SK-N-SH (cell line): ENCODE data around the gene C1QTNF5. TPM values are rescaled to one million over a fixed set of nuclear protein-coding genes. Genes with fewer than 3 reads are reported as not detected.

Source experiments
- CTCF ChIA-PET: fragments of 300-600, 350-600 bp; formaldehyde crosslinking; extraction: SDS; loops from one replicate; lab custom pipeline; 2021; lab: Yijun Ruan, JAX
- POLR2A ChIA-PET: fragments of 350-600 bp; sonication (Branson Sonifier 250); formaldehyde crosslinking; extraction: SDS; loops from one replicate; lab custom pipeline; 2020; ENCODE audit warnings: antibody characterized with exemption, inconsistent platforms; lab: Yijun Ruan, JAX
- DNase-seq: peaks from one replicate; pipeline ENCODE4 v3.0.0; 2012
- H2AFZ ChIP-seq: fragments of 200-600 bp; sonication (generic); 2 replicates; pipeline ENCODE4 v1.8.1; 2016; ENCODE audit warnings: antibody characterized with exemption, mild to moderate bottlenecking, low read depth
- H3F3A ChIP-seq: fragments of 200-600 bp; sonication (generic); replicated peaks from 2 replicates; pipeline ENCODE3; 2016; ENCODE audit warnings: antibody characterized with exemption, mild to moderate bottlenecking; ENCODE audit not compliant: insufficient read depth
- H3K27ac ChIP-seq, 2 experiments: fragments of 200-500 bp in 1 of 2; fragments of 200-600 bp in 1 of 2; sonication (Bioruptor generic) in 1 of 2; sonication (generic), shearing (Covaris generic) in 1 of 2; 2 replicates each; pipeline versions ENCODE4 v1.5.1 to v1.6.1; 2014 to 2016; ENCODE audit warnings: low read depth in 2 of 2, inconsistent platforms in 1 of 2, low read length in 1 of 2, mild to moderate bottlenecking in 1 of 2, mixed read lengths in 1 of 2
- H3K27me3 ChIP-seq: fragments of 200-600 bp; sonication (generic), shearing (Covaris generic); 2 replicates; pipeline ENCODE4 v1.6.1; 2016; ENCODE audit warnings: mixed run types; ENCODE audit not compliant: insufficient read depth
- H3K36me3 ChIP-seq, 2 experiments: fragments of 200-500 bp in 1 of 2; fragments of 200-600 bp in 1 of 2; sonication (Bioruptor generic) in 1 of 2; sonication (generic) in 1 of 2; replicated peaks in 1 of 2; 2 replicates each; pipeline versions ENCODE3 to v1.5.1; 2014 to 2016; ENCODE audit warnings: low read length in 1 of 2, mild to moderate bottlenecking in 1 of 2; ENCODE audit not compliant: insufficient read depth in 2 of 2, control insufficient read depth in 1 of 2
- H3K4me1 ChIP-seq, 2 experiments: fragments of 200-500 bp in 1 of 2; fragments of 200-600 bp in 1 of 2; sonication (Bioruptor generic) in 1 of 2; sonication (generic), shearing (Covaris generic) in 1 of 2; 2 replicates each; pipeline versions ENCODE4 v1.5.1 to v1.6.1; 2014 to 2016; ENCODE audit warnings: low read depth in 1 of 2, low read length in 1 of 2, mixed run types in 1 of 2; ENCODE audit not compliant: insufficient read depth in 2 of 2, control insufficient read depth in 1 of 2
- H3K4me2 ChIP-seq: fragments of 200-600 bp; sonication (generic), shearing (Covaris generic); 2 replicates; pipeline ENCODE4 v1.6.1; 2017; ENCODE audit warnings: mixed run types
- H3K4me3 ChIP-seq, 2 experiments: fragments of 200-500 bp in 1 of 2; fragments of 200-600 bp in 1 of 2; sonication (Bioruptor generic) in 1 of 2; sonication (generic), shearing (Covaris generic) in 1 of 2; 2 replicates each; pipeline versions ENCODE4 v1.5.1 to v1.8.1; 2014 to 2016; ENCODE audit warnings: low read depth in 2 of 2, inconsistent platforms in 1 of 2, low read length in 1 of 2, mild to moderate bottlenecking in 1 of 2, mixed read lengths in 1 of 2, moderate library complexity in 1 of 2
- H3K79me2 ChIP-seq: fragments of 200-600 bp; sonication (generic); 2 replicates; pipeline ENCODE4 v1.8.1; 2017; ENCODE audit warnings: mild to moderate bottlenecking; ENCODE audit not compliant: insufficient read depth
- H3K9ac ChIP-seq: fragments of 200-600 bp; sonication (generic); 2 replicates; pipeline ENCODE4 v1.6.1; 2017; ENCODE audit warnings: mixed run types
- H3K9me2 ChIP-seq: fragments of 200-600 bp; sonication (generic); 2 replicates; pipeline ENCODE4 v1.6.1; 2017; ENCODE audit warnings: mixed run types
- H3K9me3 ChIP-seq: fragments of 200-600 bp; sonication (generic); 2 replicates; pipeline ENCODE4 v1.6.1; 2017; ENCODE audit warnings: mixed run types, mild to moderate bottlenecking, moderate library complexity
- H4K20me1 ChIP-seq: fragments of 200-600 bp; sonication (generic); 2 replicates; pipeline ENCODE4 v1.6.1; 2017; ENCODE audit warnings: mild to moderate bottlenecking, mixed run types; ENCODE audit not compliant: insufficient read depth
- CHD2 ChIP-seq: fragments of 150-350 bp; IDR thresholded peaks from 2 replicates; pipeline ENCODE4 v1.6.1; 2018; ENCODE audit warnings: low read length; ENCODE audit not compliant: partially characterized antibody
- EP300 ChIP-seq, 2 experiments: IDR thresholded peaks; 2 replicates each; pipeline versions ENCODE4 v1.4.0 to v1.6.1; 2012; ENCODE audit warnings: borderline replicate concordance in 1 of 2, low read depth in 1 of 2, low read length in 1 of 2
- EZH2phosphoT487 ChIP-seq: fragments of 200-600 bp; sonication (generic); IDR thresholded peaks from 2 replicates; pipeline ENCODE4 v1.6.1; 2017; ENCODE audit warnings: low read depth, mixed run types, mild to moderate bottlenecking, antibody characterized with exemption, moderate library complexity, borderline replicate concordance
- FOXJ3 ChIP-seq: sonication (generic); formaldehyde crosslinking; IDR thresholded peaks from 2 replicates; pipeline ENCODE4 v1.5.1; 2020; ENCODE audit warnings: mild to moderate bottlenecking, missing genetic modification reagents
- GABPA ChIP-seq: IDR thresholded peaks from 2 replicates; pipeline ENCODE4 v1.4.0; 2012; ENCODE audit warnings: low read depth, mild to moderate bottlenecking
- GATA2 ChIP-seq: sonication (generic); formaldehyde crosslinking; IDR thresholded peaks from 2 replicates; pipeline ENCODE4 v1.5.0; 2020; ENCODE audit warnings: mild to moderate bottlenecking, missing genetic modification reagents
- MXI1 ChIP-seq: IDR thresholded peaks from 2 replicates; pipeline ENCODE4 v1.6.1; 2012; ENCODE audit warnings: mild to moderate bottlenecking, low read depth, low read length, improper control_type of control experiment
- NFIC ChIP-seq: IDR thresholded peaks from 2 replicates; pipeline ENCODE4 v1.4.0; 2012; ENCODE audit warnings: borderline replicate concordance
- NRF1 ChIP-seq: IDR thresholded peaks from 2 replicates; pipeline ENCODE4 v1.6.1; 2012; ENCODE audit warnings: low read depth, mild to moderate bottlenecking, low read length
- RAD21 ChIP-seq: IDR thresholded peaks from 2 replicates; pipeline ENCODE4 v1.6.1; 2012; ENCODE audit warnings: mild to moderate bottlenecking, low read length
- SMC3 ChIP-seq: IDR thresholded peaks from 2 replicates; pipeline ENCODE4 v1.6.1; 2012; ENCODE audit warnings: low read depth, low read length, improper control_type of control experiment
- TCF12 ChIP-seq: IDR thresholded peaks from 2 replicates; pipeline ENCODE4 v1.4.0; 2012
- USF2 ChIP-seq: fragments of 150-350 bp; IDR thresholded peaks from 2 replicates; pipeline ENCODE4 v1.6.1; 2017; ENCODE audit warnings: antibody characterized with exemption, low read length, low read depth, borderline replicate concordance
- WGBS: methylation state at CpG from one replicate; pipeline ENCODE4 v1.1.6; 2017; ENCODE audit warnings: low lambda C conversion rate; 5-methylcytosine and 5-hydroxymethylcytosine counted together
- polyA plus RNA-seq, 3 experiments: library from polyadenylated mRNA; depleted of rRNA; stranded (reverse); fragments of >200 nt; gene quantifications; 2 replicates each; pipeline ENCODE4 v1.2.3, GENCODE V29; 2012
- TF ChIP-seq, protein P1 (sequence below): fragments of 200-600 bp; sonication (generic); IDR thresholded peaks from 2 replicates; pipeline ENCODE4 v1.6.1; 2017; ENCODE audit warnings: antibody characterized with exemption, mild to moderate bottlenecking, moderate library complexity
- TF ChIP-seq, protein P2 (sequence below): fragments of 150-350 bp; IDR thresholded peaks from 2 replicates; pipeline ENCODE4 v1.6.1; 2016; ENCODE audit warnings: mild to moderate bottlenecking, low read depth, low read length
- TF ChIP-seq, protein P3 (sequence below): IDR thresholded peaks from 2 replicates; pipeline ENCODE4; 2012
- TF ChIP-seq, protein P4 (sequence below): IDR thresholded peaks from 2 replicates; pipeline ENCODE4 v1.4.0; 2012; ENCODE audit warnings: low read depth, borderline replicate concordance

Gene C1QTNF5
- polyA plus RNA-seq, 1 of the 3 experiments (the other 2 are of a cell fraction): 0.71 TPM

DNA sequence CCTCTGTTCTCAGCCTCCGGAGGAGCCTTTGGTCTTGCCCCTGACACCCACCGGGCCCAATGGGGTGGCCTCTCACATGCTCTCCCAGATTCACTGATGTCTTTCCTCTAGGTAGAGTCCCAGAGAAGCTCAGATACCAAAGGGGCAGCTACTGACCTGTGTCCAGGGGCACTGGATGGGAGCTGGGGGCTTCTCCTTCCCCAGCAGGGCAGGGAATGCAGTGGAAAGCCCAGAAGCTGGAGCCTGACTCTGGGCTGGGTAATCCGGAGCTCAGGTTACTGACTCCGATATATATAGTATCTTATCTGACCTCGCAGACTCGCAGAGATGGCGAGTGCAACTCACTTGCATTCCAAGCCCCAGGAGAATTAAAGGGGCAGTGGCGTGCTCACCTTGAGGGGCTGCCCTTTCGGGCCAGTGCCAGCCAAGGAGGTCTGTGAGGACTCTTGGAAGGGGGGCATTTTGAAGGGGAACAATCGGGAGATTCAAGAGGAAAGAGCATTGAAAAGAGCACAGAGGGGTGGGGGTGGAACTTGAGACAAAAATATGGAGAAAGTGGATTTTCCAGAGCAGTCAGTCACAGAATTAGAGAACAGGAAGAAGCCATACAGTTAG, 38.3 kb upstream of the C1QTNF5 start:
- H3K9ac ChIP-seq: no peak overlapping the region
- H2AFZ ChIP-seq: no peak overlapping the region
- H3F3A ChIP-seq: no peaks in the 10 kb centered on the region
- no peaks in the 10 kb centered on the region for H3K9me2 ChIP-seq
- H3K27me3 ChIP-seq: no peaks in the 10 kb centered on the region
- peaks cover 4 to 66% of the 10 kb centered on the region in 2 experiments for H3K4me1 ChIP-seq
- WGBS: 67% methylated on average over 10 of the region's 10 CpGs
- ChIA-PET CTCF (interaction anchor here (0.7 to 22.5 kb wide), 6 partner anchors 10 to 98 kb away, joined by 3 to 390 read pairs (median 4); no protein-coding TSS in a partner anchor), POLR2A (no interaction called here)
- no peak overlapping the region for H3K4me2 ChIP-seq
- TF ChIP-seq RAD21: no peak
- TF ChIP-seq EZH2phosphoT487: no peak
- TF ChIP-seq SMC3: no peak
- no peak for TF ChIP-seq GATA2 (CRISPR knock-in tag)
- no peak for TF ChIP-seq USF2
- no peak for TF ChIP-seq NFIC
- no peak overlapping the region for H3K4me3 ChIP-seq
- H4K20me1 ChIP-seq: no peaks in the 10 kb centered on the region
- peak overlapping the region in 1 of 2 experiments; percentile 34; a peak in 1 of 4 replicates for H3K27ac ChIP-seq
- H3K79me2 ChIP-seq: no peaks in the 10 kb centered on the region
- H3K36me3 ChIP-seq: no peaks in the 10 kb centered on the region
- no peak for DNase-seq
- H3K9me3 ChIP-seq: no peaks in the 10 kb centered on the region

DNA sequence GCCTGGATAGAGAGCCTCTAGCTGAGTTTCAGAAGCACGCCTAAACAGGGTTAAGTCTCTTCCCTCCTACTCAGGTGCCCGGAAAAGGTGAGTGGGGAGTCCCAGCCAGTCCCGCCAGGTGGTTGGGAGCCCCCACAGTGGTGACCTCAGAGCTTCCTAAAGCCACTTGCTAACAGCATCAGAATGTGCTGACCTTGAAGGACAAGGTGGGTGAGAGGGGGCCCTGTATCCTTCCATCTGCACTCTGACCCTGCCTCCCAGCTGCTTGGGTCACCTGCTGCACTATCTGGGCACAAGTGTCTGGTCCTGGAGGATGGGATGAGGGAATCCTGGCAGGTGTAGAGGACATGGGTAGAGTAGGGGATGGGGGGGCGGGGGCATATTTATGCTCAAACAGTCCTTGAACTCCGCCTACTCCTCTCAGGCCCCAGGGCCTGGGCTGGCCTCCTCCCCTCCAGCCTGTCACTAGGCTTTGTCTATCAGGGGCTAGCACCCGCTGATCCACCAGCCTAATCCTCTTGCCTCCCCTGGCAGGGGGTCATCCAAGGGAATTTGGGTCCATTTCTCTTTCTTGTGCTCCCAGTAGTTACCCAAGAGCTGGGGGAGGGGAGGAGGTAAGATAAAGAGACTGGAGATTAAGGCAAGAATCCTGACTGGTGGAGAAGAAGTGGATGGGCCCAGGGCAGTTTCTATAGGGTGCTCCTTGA, 37.4 kb upstream of the C1QTNF5 start:
- no peaks in the 10 kb centered on the region for H3F3A ChIP-seq
- POLR2A ChIA-PET: no interaction called here
- peak; percentile 8 for DNase-seq

More for the DNA sequence above, 37.4 kb upstream of the C1QTNF5 start:
- 88% methylated on average over 2 of the region's 6 CpGs for WGBS
- no peak overlapping the region for H3K4me2 ChIP-seq
- no peaks in the 10 kb centered on the region for H3K79me2 ChIP-seq
- no peaks in the 10 kb centered on the region for H3K27me3 ChIP-seq
- H3K4me3 ChIP-seq: no peak overlapping the region
- peaks cover 4 to 75% of the 10 kb centered on the region in 2 experiments for H3K4me1 ChIP-seq
- H4K20me1 ChIP-seq: no peaks in the 10 kb centered on the region
- H3K9me2 ChIP-seq: no peaks in the 10 kb centered on the region
- H3K27ac ChIP-seq: no peak overlapping the region
- CTCF ChIA-PET: interaction anchor here (0.7 to 22.5 kb wide), 6 partner anchors 14 to 99 kb away, joined by 3 to 390 read pairs (median 126); partner anchors contain the start of gene C1QTNF5
- no peaks in the 10 kb centered on the region for H3K9me3 ChIP-seq
- H3K36me3 ChIP-seq: no peaks in the 10 kb centered on the region
- no peak overlapping the region for H2AFZ ChIP-seq
- TF ChIP-seq MXI1 (no peak), CHD2 (no peak), GABPA (no peak), FOXJ3 (no peak), TCF12 (no peak), GATA2 (CRISPR knock-in tag) (no peak), EP300 (IDR thresholded peaks at IDR 0.05; ENCODE audit: borderline replicate concordance in 1 of 2, low read depth in 1 of 2, low read length in 1 of 2) (no peak), NRF1 (no peak), EZH2phosphoT487 (no peak), USF2 (no peak), RAD21 (no peak)
- TF ChIP-seq, protein P1, sequence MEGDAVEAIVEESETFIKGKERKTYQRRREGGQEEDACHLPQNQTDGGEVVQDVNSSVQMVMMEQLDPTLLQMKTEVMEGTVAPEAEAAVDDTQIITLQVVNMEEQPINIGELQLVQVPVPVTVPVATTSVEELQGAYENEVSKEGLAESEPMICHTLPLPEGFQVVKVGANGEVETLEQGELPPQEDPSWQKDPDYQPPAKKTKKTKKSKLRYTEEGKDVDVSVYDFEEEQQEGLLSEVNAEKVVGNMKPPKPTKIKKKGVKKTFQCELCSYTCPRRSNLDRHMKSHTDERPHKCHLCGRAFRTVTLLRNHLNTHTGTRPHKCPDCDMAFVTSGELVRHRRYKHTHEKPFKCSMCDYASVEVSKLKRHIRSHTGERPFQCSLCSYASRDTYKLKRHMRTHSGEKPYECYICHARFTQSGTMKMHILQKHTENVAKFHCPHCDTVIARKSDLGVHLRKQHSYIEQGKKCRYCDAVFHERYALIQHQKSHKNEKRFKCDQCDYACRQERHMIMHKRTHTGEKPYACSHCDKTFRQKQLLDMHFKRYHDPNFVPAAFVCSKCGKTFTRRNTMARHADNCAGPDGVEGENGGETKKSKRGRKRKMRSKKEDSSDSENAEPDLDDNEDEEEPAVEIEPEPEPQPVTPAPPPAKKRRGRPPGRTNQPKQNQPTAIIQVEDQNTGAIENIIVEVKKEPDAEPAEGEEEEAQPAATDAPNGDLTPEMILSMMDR: no peak
- TF ChIP-seq, protein P2, sequence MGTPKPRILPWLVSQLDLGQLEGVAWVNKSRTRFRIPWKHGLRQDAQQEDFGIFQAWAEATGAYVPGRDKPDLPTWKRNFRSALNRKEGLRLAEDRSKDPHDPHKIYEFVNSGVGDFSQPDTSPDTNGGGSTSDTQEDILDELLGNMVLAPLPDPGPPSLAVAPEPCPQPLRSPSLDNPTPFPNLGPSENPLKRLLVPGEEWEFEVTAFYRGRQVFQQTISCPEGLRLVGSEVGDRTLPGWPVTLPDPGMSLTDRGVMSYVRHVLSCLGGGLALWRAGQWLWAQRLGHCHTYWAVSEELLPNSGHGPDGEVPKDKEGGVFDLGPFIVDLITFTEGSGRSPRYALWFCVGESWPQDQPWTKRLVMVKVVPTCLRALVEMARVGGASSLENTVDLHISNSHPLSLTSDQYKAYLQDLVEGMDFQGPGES: no peak
- TF ChIP-seq, protein P3, sequence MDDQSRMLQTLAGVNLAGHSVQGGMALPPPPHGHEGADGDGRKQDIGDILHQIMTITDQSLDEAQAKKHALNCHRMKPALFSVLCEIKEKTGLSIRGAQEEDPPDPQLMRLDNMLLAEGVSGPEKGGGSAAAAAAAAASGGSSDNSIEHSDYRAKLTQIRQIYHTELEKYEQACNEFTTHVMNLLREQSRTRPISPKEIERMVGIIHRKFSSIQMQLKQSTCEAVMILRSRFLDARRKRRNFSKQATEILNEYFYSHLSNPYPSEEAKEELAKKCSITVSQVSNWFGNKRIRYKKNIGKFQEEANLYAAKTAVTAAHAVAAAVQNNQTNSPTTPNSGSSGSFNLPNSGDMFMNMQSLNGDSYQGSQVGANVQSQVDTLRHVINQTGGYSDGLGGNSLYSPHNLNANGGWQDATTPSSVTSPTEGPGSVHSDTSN: no peak
- TF ChIP-seq, protein P4, sequence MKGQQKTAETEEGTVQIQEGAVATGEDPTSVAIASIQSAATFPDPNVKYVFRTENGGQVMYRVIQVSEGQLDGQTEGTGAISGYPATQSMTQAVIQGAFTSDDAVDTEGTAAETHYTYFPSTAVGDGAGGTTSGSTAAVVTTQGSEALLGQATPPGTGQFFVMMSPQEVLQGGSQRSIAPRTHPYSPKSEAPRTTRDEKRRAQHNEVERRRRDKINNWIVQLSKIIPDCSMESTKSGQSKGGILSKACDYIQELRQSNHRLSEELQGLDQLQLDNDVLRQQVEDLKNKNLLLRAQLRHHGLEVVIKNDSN: no peak
- TF ChIP-seq, all 33 proteins: peak for 0
- H3K9ac ChIP-seq: no peak overlapping the region
